H9 (cell line): ENCODE results near the gene UBAC2. TPM values are rescaled to one million over a fixed set of nuclear protein-coding genes. Genes with fewer than 3 reads are reported as not detected.

Experiments
- DNase-seq: peaks from one replicate; pipeline ENCODE4 v3.0.0-alpha.2; 2017
- H2AFZ ChIP-seq: one replicate; pipeline ENCODE4 v1.6.1; 2013; ENCODE audit warnings: mild to moderate bottlenecking, low read length, control low read depth, moderate library complexity
- H2AK5ac ChIP-seq: 2 replicates; pipeline ENCODE4 v1.6.1; 2013; ENCODE audit warnings: low read length, control low read depth, mixed read lengths; ENCODE audit not compliant: insufficient read length
- H2BK120ac ChIP-seq: one replicate; pipeline ENCODE4 v1.6.1; 2013; ENCODE audit warnings: low read depth, mild to moderate bottlenecking, low read length, control low read depth, inconsistent platforms; ENCODE audit not compliant: poor library complexity, severe bottlenecking
- H2BK12ac ChIP-seq: 2 replicates; pipeline ENCODE4 v1.6.1; 2013; ENCODE audit warnings: low read length, control low read depth, mixed read lengths, low read depth; ENCODE audit not compliant: insufficient read length
- H2BK15ac ChIP-seq: 2 replicates; pipeline ENCODE4 v1.6.1; 2013; ENCODE audit warnings: low read depth, low read length, control low read depth
- H2BK20ac ChIP-seq: one replicate; pipeline ENCODE4 v1.6.1; 2013; ENCODE audit warnings: low read depth, mild to moderate bottlenecking, low read length, control low read depth, inconsistent platforms; ENCODE audit not compliant: poor library complexity, severe bottlenecking
- H2BK5ac ChIP-seq: 2 replicates; pipeline ENCODE4 v1.6.1; 2013; ENCODE audit warnings: low read length, control low read depth, mixed read lengths; ENCODE audit not compliant: insufficient read length
- H3K14ac ChIP-seq: 2 replicates; pipeline ENCODE4 v1.6.1; 2013; ENCODE audit warnings: low read length, control low read depth; ENCODE audit not compliant: insufficient read depth
- H3K18ac ChIP-seq: 2 replicates; pipeline ENCODE4 v1.6.1; 2013; ENCODE audit warnings: low read depth, mild to moderate bottlenecking, mixed read lengths, low read length, control low read depth; ENCODE audit not compliant: insufficient read length
- H3K23ac ChIP-seq: 2 replicates; pipeline ENCODE4 v1.6.1; 2013; ENCODE audit warnings: low read length, control low read depth, mixed read lengths, low read depth; ENCODE audit not compliant: insufficient read length
- H3K23me2 ChIP-seq: 2 replicates; pipeline ENCODE4 v1.6.1; 2013; ENCODE audit warnings: low read depth, mild to moderate bottlenecking, mixed read lengths, low read length, control low read depth; ENCODE audit not compliant: insufficient read length, poor library complexity, severe bottlenecking
- H3K27ac ChIP-seq: 2 replicates; pipeline ENCODE4 v1.5.1; 2013; ENCODE audit warnings: low read length, control low read depth, mixed read lengths, low read depth; ENCODE audit not compliant: insufficient read length
- H3K27me3 ChIP-seq: 2 replicates; pipeline ENCODE4 v1.6.1; 2013; ENCODE audit warnings: low read length, control low read depth, inconsistent platforms; ENCODE audit not compliant: insufficient read depth
- H3K4ac ChIP-seq: 2 replicates; pipeline ENCODE4 v1.6.1; 2013; ENCODE audit warnings: low read depth, mild to moderate bottlenecking, control low read depth, inconsistent platforms, low read length, moderate library complexity
- H3K4me1 ChIP-seq: 2 replicates; pipeline ENCODE4 v1.6.1; 2013; ENCODE audit warnings: low read length, control low read depth, inconsistent platforms; ENCODE audit not compliant: insufficient read depth
- H3K4me2 ChIP-seq: 2 replicates; pipeline ENCODE4 v1.6.1; 2013; ENCODE audit warnings: low read length, control low read depth, mixed read lengths; ENCODE audit not compliant: insufficient read length, insufficient read depth
- H3K56ac ChIP-seq: 2 replicates; pipeline ENCODE4 v1.6.1; 2013; ENCODE audit warnings: low read depth, mild to moderate bottlenecking, mixed read lengths, low read length, control low read depth; ENCODE audit not compliant: insufficient read length
- H3K79me1 ChIP-seq: 2 replicates; pipeline ENCODE4 v1.6.1; 2013; ENCODE audit warnings: low read depth, mild to moderate bottlenecking, moderate library complexity, low read length, control low read depth, inconsistent platforms; ENCODE audit not compliant: insufficient read depth, poor library complexity, severe bottlenecking
- H3K79me2 ChIP-seq: 2 replicates; pipeline ENCODE4 v1.6.1; 2013; ENCODE audit warnings: low read length, control low read depth, inconsistent platforms; ENCODE audit not compliant: insufficient read depth
- H3K9ac ChIP-seq: 2 replicates; pipeline ENCODE4 v1.6.1; 2013; ENCODE audit warnings: low read length, control low read depth, mixed read lengths; ENCODE audit not compliant: insufficient read length; ENCODE audit errors: extremely low read depth
- H3K9me3 ChIP-seq: one replicate; pipeline ENCODE4 v1.6.1; 2013; ENCODE audit warnings: low read depth, low read length, inconsistent platforms; ENCODE audit not compliant: control insufficient read depth
- H3T11ph ChIP-seq: one replicate; pipeline ENCODE4 v1.6.1; 2013; ENCODE audit warnings: mild to moderate bottlenecking, low read length, control low read depth, inconsistent platforms
- H4K20me1 ChIP-seq: one replicate; pipeline ENCODE4 v1.6.1; 2013; ENCODE audit not compliant: control insufficient read depth, insufficient read length, insufficient read depth
- H4K5ac ChIP-seq: 2 replicates; pipeline ENCODE4 v1.6.1; 2013; ENCODE audit warnings: low read depth, mild to moderate bottlenecking, mixed read lengths, low read length, control low read depth; ENCODE audit not compliant: insufficient read length
- H4K8ac ChIP-seq: replicated peaks from 2 replicates; pipeline ENCODE4 v1.6.1; 2013; ENCODE audit warnings: low read length, control low read depth, mixed read lengths, low read depth; ENCODE audit not compliant: insufficient read length
- H4K91ac ChIP-seq: 2 replicates; pipeline ENCODE4 v1.6.1; 2013; ENCODE audit warnings: low read depth, mild to moderate bottlenecking, moderate library complexity, mixed read lengths, low read length, control low read depth; ENCODE audit not compliant: insufficient read length
- H3K27ac Mint-ChIP-seq, 3 experiments: 2 replicates in 2 of 3; 3 replicates in 1 of 3; pipeline ENCODE4 v1.8.0; 2020 to 2021; ENCODE audit warnings: mixed read lengths in 3 of 3, mild to moderate bottlenecking in 1 of 3, moderate library complexity in 1 of 3
- H3K27me3 Mint-ChIP-seq: 2 replicates; pipeline ENCODE4 v1.8.0; 2021; ENCODE audit warnings: low read depth, mild to moderate bottlenecking, moderate library complexity, mixed read lengths
- H3K36me3 Mint-ChIP-seq, 3 experiments: 2 replicates in 2 of 3; 3 replicates in 1 of 3; pipeline ENCODE4 v1.8.0; 2020 to 2021; ENCODE audit warnings: low read depth in 3 of 3, mixed read lengths in 3 of 3; ENCODE audit not compliant: insufficient read depth in 1 of 3
- H3K4me1 Mint-ChIP-seq, 2 experiments: 2 replicates each; pipeline ENCODE4 v1.8.0; 2020; ENCODE audit warnings: mixed read lengths in 2 of 2
- H3K4me3 Mint-ChIP-seq, 2 experiments: 2 replicates in 1 of 2; 3 replicates in 1 of 2; pipeline ENCODE4 v1.8.0; 2020 to 2021; ENCODE audit warnings: mild to moderate bottlenecking in 2 of 2, mixed read lengths in 2 of 2, moderate library complexity in 1 of 2
- H3K9me3 Mint-ChIP-seq, 2 experiments: 2 replicates in 1 of 2; 3 replicates in 1 of 2; pipeline ENCODE4 v1.8.0; 2020; ENCODE audit warnings: mild to moderate bottlenecking in 2 of 2, mixed read lengths in 2 of 2, moderate library complexity in 1 of 2
- WGBS: extraction: QIAGEN DNeasy Blood & Tissue Kit; methylation state at CpG from one replicate; pipeline ENCODE4 v1.1.7; 2013; ENCODE audit warnings: missing lambda C conversion rate, low lambda C conversion rate, mixed read lengths; ENCODE audit not compliant: insufficient read length; ENCODE audit errors: extremely low coverage; 5-methylcytosine and 5-hydroxymethylcytosine counted together
- total RNA-seq: library from RNA; stranded (reverse); gene quantifications from 2 replicates; pipeline ENCODE4 v1.2.1, GENCODE V29; 2021
- TF ChIP-seq, protein P1 (sequence below): fragments of 200-600 bp; sonication (generic); conservative IDR thresholded peaks from 3 replicates; pipeline ENCODE4 v1.8.0; 2021; ENCODE audit warnings: antibody characterized with exemption, mild to moderate bottlenecking

The UBAC2 gene
- total RNA-seq, 1 experiment from 2014 or later, result 52.3 TPM

DNA sequence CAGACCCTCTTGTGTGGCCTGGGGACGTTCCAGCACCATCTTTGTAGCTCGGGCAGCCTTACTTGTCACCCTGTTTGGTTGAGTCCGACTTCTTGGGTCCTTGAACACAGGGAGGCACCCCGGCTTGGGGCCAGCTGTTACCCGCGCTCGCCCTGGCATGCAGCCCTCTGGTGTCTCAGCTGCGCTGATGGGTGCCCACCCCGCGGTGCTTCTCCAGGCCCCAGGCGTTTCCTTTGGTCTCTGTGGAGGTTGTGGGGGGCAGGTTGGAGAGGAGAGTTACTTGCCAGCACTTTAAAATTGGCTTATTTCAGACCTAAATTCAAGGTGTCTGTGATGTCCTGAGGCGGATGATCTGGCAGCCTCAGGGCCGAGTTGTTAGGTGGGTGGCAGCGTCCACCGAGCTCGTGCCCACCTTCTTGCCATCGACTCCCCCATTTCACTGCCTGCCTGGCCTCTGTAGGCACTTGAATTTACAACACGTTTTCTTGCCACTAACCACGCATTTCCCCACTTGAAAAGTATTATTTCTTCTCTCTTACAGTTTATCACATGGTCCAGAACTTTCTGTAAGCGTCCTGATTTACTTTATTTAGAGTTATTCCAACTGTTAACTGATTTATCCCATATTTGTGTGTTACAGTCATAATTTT, 16.9 kb downstream of the UBAC2 start:
- Histone ChIP-seq H4K5ac (no peak overlapping the region), H3K56ac (no peak overlapping the region), H2BK5ac (no peak overlapping the region), H2BK120ac (no peak overlapping the region), H3T11ph (no peak overlapping the region), H3K27me3 (no peaks in the 10 kb centered on the region), H2BK20ac (no peak overlapping the region), H3K27ac (no peak overlapping the region), H3K23ac (no peak overlapping the region), H3K79me1 (peaks cover 3% of the 10 kb centered on the region), H3K4me1 (peaks cover 5% of the 10 kb centered on the region; the same call in 1 of the 2 replicates), H3K4ac (no peak overlapping the region), H3K9me3 (no peaks in the 10 kb centered on the region), H3K14ac (no peak overlapping the region), H3K4me2 (no peak overlapping the region), H3K9ac (no peak overlapping the region), H2AFZ (no peak overlapping the region), H3K23me2 (no peaks in the 10 kb centered on the region), H4K20me1 (no peaks in the 10 kb centered on the region), H4K91ac (no peak overlapping the region), H3K18ac (no peak overlapping the region), H4K8ac (no peak overlapping the region), H3K79me2 (peaks cover 18% of the 10 kb centered on the region), H2BK12ac (no peak overlapping the region), H2AK5ac (no peak overlapping the region), H2BK15ac (no peak overlapping the region)
- H3K4me3 Mint-ChIP-seq, result no peak overlapping the region
- no peaks in the 10 kb centered on the region for H3K9me3 Mint-ChIP-seq
- WGBS, result no CpG with 5 or more reads among the region's 20 CpGs
- DNase-seq, result no peak
- H3K27ac Mint-ChIP-seq, result peak overlapping the region; percentile 36 to 59 (median 40); a peak in 5 of 7 replicates
- TF ChIP-seq, protein P1, sequence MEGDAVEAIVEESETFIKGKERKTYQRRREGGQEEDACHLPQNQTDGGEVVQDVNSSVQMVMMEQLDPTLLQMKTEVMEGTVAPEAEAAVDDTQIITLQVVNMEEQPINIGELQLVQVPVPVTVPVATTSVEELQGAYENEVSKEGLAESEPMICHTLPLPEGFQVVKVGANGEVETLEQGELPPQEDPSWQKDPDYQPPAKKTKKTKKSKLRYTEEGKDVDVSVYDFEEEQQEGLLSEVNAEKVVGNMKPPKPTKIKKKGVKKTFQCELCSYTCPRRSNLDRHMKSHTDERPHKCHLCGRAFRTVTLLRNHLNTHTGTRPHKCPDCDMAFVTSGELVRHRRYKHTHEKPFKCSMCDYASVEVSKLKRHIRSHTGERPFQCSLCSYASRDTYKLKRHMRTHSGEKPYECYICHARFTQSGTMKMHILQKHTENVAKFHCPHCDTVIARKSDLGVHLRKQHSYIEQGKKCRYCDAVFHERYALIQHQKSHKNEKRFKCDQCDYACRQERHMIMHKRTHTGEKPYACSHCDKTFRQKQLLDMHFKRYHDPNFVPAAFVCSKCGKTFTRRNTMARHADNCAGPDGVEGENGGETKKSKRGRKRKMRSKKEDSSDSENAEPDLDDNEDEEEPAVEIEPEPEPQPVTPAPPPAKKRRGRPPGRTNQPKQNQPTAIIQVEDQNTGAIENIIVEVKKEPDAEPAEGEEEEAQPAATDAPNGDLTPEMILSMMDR, result no peak
- no peaks in the 10 kb centered on the region for H3K27me3 Mint-ChIP-seq
- peaks cover 35 to 41% of the 10 kb centered on the region in 2 experiments for H3K4me1 Mint-ChIP-seq
- H3K36me3 Mint-ChIP-seq, result peaks cover 9 to 14% (median 9%) of the 10 kb centered on the region in 3 experiments; a peak in 6 of 7 replicates
